ENCODE measurements around the gene PEAK1.

The PEAK1 gene

DNA sequence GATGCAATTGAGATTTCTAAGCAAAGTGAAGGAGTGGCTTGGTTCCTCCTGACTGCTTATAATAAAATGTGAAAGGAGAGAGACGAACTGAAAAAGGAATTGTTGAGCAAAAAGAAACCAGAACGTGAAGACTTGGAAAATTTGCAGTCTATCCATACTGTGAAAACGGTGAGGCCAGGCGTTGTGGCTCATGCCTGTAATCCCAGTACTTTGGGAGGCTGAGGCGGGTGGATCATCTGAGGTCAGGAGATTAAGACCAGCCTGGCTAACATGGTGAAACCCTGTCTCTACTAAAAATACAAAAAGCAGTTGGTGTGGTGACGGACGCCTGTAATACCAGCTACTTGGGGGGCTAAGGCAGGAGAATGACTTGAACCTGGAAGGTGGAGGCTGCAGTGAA lies 292.3 kb downstream of the PEAK1 start:
- no peak for DNase-seq (ENCODE audit: low read depth)
- TF ChIP-seq, protein P1, sequence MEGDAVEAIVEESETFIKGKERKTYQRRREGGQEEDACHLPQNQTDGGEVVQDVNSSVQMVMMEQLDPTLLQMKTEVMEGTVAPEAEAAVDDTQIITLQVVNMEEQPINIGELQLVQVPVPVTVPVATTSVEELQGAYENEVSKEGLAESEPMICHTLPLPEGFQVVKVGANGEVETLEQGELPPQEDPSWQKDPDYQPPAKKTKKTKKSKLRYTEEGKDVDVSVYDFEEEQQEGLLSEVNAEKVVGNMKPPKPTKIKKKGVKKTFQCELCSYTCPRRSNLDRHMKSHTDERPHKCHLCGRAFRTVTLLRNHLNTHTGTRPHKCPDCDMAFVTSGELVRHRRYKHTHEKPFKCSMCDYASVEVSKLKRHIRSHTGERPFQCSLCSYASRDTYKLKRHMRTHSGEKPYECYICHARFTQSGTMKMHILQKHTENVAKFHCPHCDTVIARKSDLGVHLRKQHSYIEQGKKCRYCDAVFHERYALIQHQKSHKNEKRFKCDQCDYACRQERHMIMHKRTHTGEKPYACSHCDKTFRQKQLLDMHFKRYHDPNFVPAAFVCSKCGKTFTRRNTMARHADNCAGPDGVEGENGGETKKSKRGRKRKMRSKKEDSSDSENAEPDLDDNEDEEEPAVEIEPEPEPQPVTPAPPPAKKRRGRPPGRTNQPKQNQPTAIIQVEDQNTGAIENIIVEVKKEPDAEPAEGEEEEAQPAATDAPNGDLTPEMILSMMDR (conservative IDR thresholded peaks at IDR 0.05; ENCODE audit: low read length) = no peak
- H3K4me3 ChIP-seq (ENCODE audit: low read length) = no peak overlapping the region

DNA sequence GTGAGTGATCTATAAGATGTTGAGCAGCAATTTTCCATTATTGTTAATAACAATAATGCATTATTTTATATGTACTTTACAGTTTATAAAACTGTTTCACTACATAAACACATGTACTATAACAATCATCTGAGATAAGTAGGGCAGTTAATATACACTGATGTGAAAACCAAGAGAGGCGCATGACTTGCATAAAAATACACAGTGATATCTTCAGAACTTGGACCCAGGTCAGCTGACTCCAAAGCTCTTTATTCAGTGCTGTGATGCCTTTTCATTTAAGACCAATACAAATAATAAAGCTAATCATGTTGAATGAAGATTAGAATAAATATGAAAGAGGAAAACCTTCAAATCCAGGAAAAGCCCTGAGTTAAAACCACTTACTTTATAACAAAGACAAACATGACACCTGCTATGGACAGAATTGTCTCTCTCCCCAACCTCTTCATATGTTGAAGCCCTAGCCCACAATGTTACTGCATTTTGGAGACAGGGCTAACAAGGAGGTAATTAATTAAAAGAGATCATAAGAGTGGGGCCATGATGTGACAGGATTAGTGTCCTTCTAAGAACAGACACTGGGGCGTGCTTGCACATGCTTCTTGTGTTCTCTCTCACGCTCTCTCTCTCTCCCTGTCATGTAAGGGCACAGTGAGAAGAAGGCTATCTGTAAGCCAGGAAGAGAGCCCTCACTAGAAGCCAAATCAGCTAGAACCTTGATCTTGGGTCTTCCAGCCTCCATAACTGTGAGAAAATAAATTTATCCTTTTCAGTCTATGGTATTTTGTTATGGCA lies 293.2 kb downstream of the PEAK1 start:
- no peak overlapping the region for H3K4me3 ChIP-seq (ENCODE audit: low read length)
- no peak for DNase-seq (ENCODE audit: low read depth)
- TF ChIP-seq, protein P1 (conservative IDR thresholded peaks at IDR 0.05; ENCODE audit: low read length) = no peak

DNA sequence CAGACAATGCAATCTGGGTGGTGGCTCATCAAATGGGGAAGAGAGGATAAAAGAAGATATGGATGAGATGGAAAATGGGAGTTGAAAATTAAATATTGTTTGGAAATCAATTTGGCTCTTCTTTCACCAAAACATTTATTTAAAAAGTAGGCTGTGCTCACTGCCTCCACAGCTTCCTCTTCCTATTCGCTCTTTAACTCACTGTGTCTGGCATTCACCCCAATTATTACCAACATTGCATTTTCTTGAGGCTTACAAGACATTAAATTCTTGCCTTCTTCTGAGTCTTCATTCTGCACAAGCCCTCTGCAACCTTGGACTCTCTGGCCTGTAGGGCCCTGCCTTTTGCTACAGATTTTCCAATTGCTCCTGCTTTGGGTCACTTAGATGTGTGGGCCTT lies 296.1 kb downstream of the PEAK1 start:
- H3K4me3 ChIP-seq (ENCODE audit: low read length) = no peak overlapping the region
- no peak for DNase-seq (ENCODE audit: low read depth)
- TF ChIP-seq, protein P1 (conservative IDR thresholded peaks at IDR 0.05; ENCODE audit: low read length) = no peak

DNA sequence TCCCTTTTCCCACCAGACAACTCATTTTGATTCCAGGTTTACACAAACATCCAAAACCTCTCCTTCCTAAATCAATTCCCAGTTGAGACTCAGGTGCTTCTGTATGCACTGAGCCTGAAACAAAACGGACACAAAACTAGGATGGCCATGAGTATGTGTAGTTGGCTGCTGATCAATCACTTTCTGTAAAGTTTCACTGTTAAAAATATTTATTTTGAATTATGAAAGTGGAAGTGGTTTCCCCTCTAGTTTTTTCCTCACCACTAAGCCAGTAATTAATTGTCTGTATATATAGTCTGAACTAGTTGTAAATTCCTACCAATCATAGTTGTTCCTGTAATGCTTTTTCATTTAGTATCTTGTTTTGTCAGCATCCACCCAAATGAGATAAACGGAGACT lies 297.3 kb downstream of the PEAK1 start:
- no peak for DNase-seq (ENCODE audit: low read depth)
- TF ChIP-seq, protein P1 (conservative IDR thresholded peaks at IDR 0.05; ENCODE audit: low read length) = no peak
- H3K4me3 ChIP-seq (ENCODE audit: low read length) = no peak overlapping the region

DNA sequence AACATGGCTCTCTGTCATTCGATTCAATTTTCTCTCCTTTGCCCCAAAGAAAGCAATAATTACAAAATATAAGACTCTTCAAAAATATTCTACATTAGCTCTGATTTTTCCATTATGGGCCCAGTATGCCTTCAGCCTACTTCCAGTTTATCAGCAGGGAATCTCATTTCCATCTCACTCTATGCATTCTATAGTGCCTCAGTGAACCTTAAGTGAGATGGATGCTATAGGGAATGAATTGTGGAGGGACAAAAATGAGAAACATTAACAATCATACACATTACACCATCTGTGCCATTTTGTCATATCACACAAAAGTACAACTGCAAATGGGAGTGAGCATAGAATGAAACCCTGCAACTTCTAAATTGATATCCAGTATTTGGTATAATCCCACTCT lies 298.3 kb downstream of the PEAK1 start:
- TF ChIP-seq, protein P1 (conservative IDR thresholded peaks at IDR 0.05; ENCODE audit: low read length) = no peak
- no peak overlapping the region for H3K4me3 ChIP-seq (ENCODE audit: low read length)
- no peak for DNase-seq (ENCODE audit: low read depth)

DNA sequence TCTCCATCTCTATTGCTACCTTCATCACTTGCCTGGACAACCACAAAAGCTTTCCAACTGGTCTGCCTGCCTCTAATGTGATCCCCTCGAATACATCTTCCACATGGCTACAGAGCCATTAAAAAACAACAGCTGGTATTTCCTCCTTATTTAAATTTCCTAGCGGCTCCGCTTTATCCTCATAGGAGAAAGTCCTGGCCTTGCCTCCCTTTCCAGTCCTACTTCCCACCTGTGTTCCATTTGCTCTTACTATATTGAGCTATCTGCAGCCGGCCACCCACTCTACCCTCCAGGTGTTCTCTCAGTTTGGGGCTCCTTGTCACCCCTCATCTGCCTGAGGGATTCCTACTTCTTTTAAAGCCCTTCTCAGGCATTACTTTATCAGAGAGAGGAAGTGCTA lies 299.3 kb downstream of the PEAK1 start:
- no peak overlapping the region for H3K4me3 ChIP-seq (ENCODE audit: low read length)
- no peak for DNase-seq (ENCODE audit: low read depth)
- TF ChIP-seq, protein P1 (conservative IDR thresholded peaks at IDR 0.05; ENCODE audit: low read length) = no peak

DNA sequence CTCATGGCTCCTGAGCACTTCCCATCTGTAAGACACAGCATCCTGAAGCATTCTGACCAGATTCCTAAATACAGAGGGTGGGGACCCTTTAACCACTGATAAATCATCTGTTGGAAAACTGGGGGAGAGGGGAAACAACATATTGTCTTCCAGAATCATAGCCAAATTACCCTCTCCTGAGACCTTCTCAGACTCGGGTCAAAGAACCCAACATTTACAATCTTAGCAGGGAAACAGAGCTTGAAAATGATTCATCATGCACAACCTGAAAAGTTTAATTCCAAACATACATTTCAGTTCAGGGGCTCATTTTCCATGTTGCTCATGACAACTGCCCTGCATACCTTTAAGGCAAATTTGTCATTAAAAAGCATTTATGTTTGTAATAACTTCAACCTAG lies 300.5 kb downstream of the PEAK1 start:
- TF ChIP-seq, protein P1 (conservative IDR thresholded peaks at IDR 0.05; ENCODE audit: low read length) = no peak
- no peak for DNase-seq (ENCODE audit: low read depth)
- H3K4me3 ChIP-seq (ENCODE audit: low read length) = no peak overlapping the region

Measured in AG10803 (cell line).